Smooth muscle cell (in vitro differentiated cells): ENCODE measurements around the gene PAAF1. TPM values are rescaled to one million over a fixed set of nuclear protein-coding genes. Genes with fewer than 3 reads are reported as not detected.

ENCODE experiments used
- DNase-seq: peaks from one replicate; lab custom pipeline; 2025; ENCODE audit not compliant: unreplicated experiment; lab: John Stamatoyannopoulos, UW
- H2AFZ ChIP-seq: fragments of 200-600 bp; sonication (generic); 2 replicates; pipeline ENCODE4 v1.6.0; 2016; ENCODE audit warnings: antibody characterized with exemption, low read depth, mild to moderate bottlenecking
- H3F3A ChIP-seq: fragments of 200-600 bp; sonication (generic); 2 replicates; pipeline ENCODE4 v1.6.0; 2017; ENCODE audit warnings: antibody characterized with exemption, low read depth
- H3K27ac ChIP-seq: fragments of 200-600 bp; sonication (generic); 2 replicates; pipeline ENCODE4 v1.5.1; 2016; ENCODE audit warnings: low read depth, mild to moderate bottlenecking
- H3K27me3 ChIP-seq: fragments of 200-600 bp; sonication (generic); 2 replicates; pipeline ENCODE4 v1.6.1; 2016; ENCODE audit warnings: low read depth, mild to moderate bottlenecking
- H3K36me3 ChIP-seq: fragments of 200-600 bp; sonication (generic); 2 replicates; pipeline ENCODE4 v1.5.1; 2016; ENCODE audit warnings: low read depth
- H3K4me1 ChIP-seq: fragments of 200-600 bp; sonication (generic); 2 replicates; pipeline ENCODE4 v1.5.1; 2016; ENCODE audit warnings: low read depth
- H3K4me2 ChIP-seq: fragments of 200-600 bp; sonication (generic); 2 replicates; pipeline ENCODE4 v1.6.0; 2016; ENCODE audit warnings: mild to moderate bottlenecking
- H3K4me3 ChIP-seq: fragments of 200-600 bp; sonication (generic); 2 replicates; pipeline ENCODE4 v1.5.1; 2016; ENCODE audit warnings: mild to moderate bottlenecking
- H3K79me2 ChIP-seq: fragments of 200-600 bp; sonication (generic); 2 replicates; pipeline ENCODE4 v1.6.0; 2016; ENCODE audit warnings: low read depth, mild to moderate bottlenecking
- H3K9ac ChIP-seq: fragments of 200-600 bp; sonication (generic); 2 replicates; pipeline ENCODE4 v1.6.0; 2016; ENCODE audit warnings: low read depth
- H3K9me3 ChIP-seq: fragments of 200-600 bp; sonication (generic); replicated peaks from 2 replicates; pipeline ENCODE4 v1.5.1; 2016; ENCODE audit warnings: low read depth
- H4K20me1 ChIP-seq: fragments of 200-600 bp; sonication (generic); 2 replicates; pipeline ENCODE4 v1.6.0; 2016; ENCODE audit warnings: low read depth
- CTCF ChIP-seq: fragments of 200-600 bp; sonication (generic); IDR thresholded peaks from 2 replicates; pipeline ENCODE4 v1.5.1; 2017; ENCODE audit warnings: borderline replicate concordance, mild to moderate bottlenecking, antibody characterized with exemption; ENCODE audit not compliant: insufficient read depth, poor library complexity, severe bottlenecking
- WGBS: methylation state at CpG from one replicate; pipeline ENCODE4 v1.1.7; 2016; ENCODE audit warnings: low lambda C conversion rate; 5-methylcytosine and 5-hydroxymethylcytosine counted together
- polyA plus RNA-seq: library from polyadenylated mRNA; unstranded; fragments of >200 nt; fragmentation: Nextera tagmentation; extraction: Ambion mirVana; gene quantifications from 2 replicates; pipeline ENCODE4 v1.2.1, GENCODE V29; 2016
- total RNA-seq: library from RNA; depleted of rRNA; stranded (reverse); fragments of >200 nt; gene quantifications from 2 replicates; pipeline ENCODE4 v1.2.3, GENCODE V29; 2014

PAAF1 gene
- total and polyA plus RNA-seq, 2 experiments from 2014 or later, result 10.8 to 34.9 TPM

- TF ChIP-seq CTCF, result no peak
- no peaks in the 10 kb centered on the region for H3K9me3 ChIP-seq
- no peaks in the 10 kb centered on the region for H3K27me3 ChIP-seq
- H3K4me2 ChIP-seq, result no peak overlapping the region
- no peak overlapping the region for H2AFZ ChIP-seq
- WGBS, result 65% methylated on average over 1 of the region's 1 CpG
- no peak overlapping the region for H3K4me3 ChIP-seq
- no peak for DNase-seq
- no peaks in the 10 kb centered on the region for H3K79me2 ChIP-seq
- no peaks in the 10 kb centered on the region for H3F3A ChIP-seq
- no peaks in the 10 kb centered on the region for H4K20me1 ChIP-seq
- H3K36me3 ChIP-seq, result no peaks in the 10 kb centered on the region
- H3K9ac ChIP-seq, result no peak overlapping the region
- H3K27ac ChIP-seq, result no peak overlapping the region
- H3K4me1 ChIP-seq, result no peaks in the 10 kb centered on the region
These were observed 22.1 kb upstream of the PAAF1 start for GRCh38 chr11:73854680-73855079.

- H3K27ac ChIP-seq, result no peak overlapping the region
These were observed 20.7 kb upstream of the PAAF1 start for GRCh38 chr11:73856031-73856567.

GRCh38 chr11:73859671-73860070, 17.1 kb upstream of the PAAF1 start:
- H3K79me2 ChIP-seq, result no peaks in the 10 kb centered on the region
- no peak overlapping the region for H2AFZ ChIP-seq
- no peak for TF ChIP-seq CTCF
- no peaks in the 10 kb centered on the region for H3K9me3 ChIP-seq
- H3F3A ChIP-seq, result no peaks in the 10 kb centered on the region
- H3K4me3 ChIP-seq, result no peak overlapping the region
- no peaks in the 10 kb centered on the region for H3K4me1 ChIP-seq
- no peak overlapping the region for H3K9ac ChIP-seq
- no peak overlapping the region for H3K27ac ChIP-seq
- no peaks in the 10 kb centered on the region for H3K27me3 ChIP-seq
- no peaks in the 10 kb centered on the region for H3K36me3 ChIP-seq
- no peak for DNase-seq
- 93% methylated on average over 2 of the region's 2 CpGs for WGBS
- no peaks in the 10 kb centered on the region for H4K20me1 ChIP-seq
- H3K4me2 ChIP-seq, result no peak overlapping the region

More at GRCh38 chr11:73856031-73856567, 20.7 kb upstream of the PAAF1 start:
- Histone ChIP-seq H4K20me1 (no peaks in the 10 kb centered on the region), H2AFZ (no peak overlapping the region), H3K9ac (no peak overlapping the region), H3K4me2 (no peak overlapping the region), H3K4me3 (no peak overlapping the region), H3F3A (no peaks in the 10 kb centered on the region), H3K9me3 (no peaks in the 10 kb centered on the region), H3K36me3 (no peaks in the 10 kb centered on the region), H3K4me1 (no peaks in the 10 kb centered on the region), H3K79me2 (no peaks in the 10 kb centered on the region), H3K27me3 (no peaks in the 10 kb centered on the region)
- WGBS, result 100% methylated on average over 1 of the region's 1 CpG
- no peak for TF ChIP-seq CTCF
- DNase-seq, result no peak

- H3K9me3 ChIP-seq, result no peaks in the 10 kb centered on the region
- H3K4me1 ChIP-seq, result no peaks in the 10 kb centered on the region
- no peaks in the 10 kb centered on the region for H4K20me1 ChIP-seq
- H3K79me2 ChIP-seq, result no peaks in the 10 kb centered on the region
- WGBS, result 87% methylated on average over 2 of the region's 2 CpGs
- H3F3A ChIP-seq, result no peaks in the 10 kb centered on the region
- no peak for TF ChIP-seq CTCF
- H3K9ac ChIP-seq, result no peak overlapping the region
- H3K4me3 ChIP-seq, result no peak overlapping the region
- no peak overlapping the region for H3K4me2 ChIP-seq
- H2AFZ ChIP-seq, result no peak overlapping the region
- no peaks in the 10 kb centered on the region for H3K36me3 ChIP-seq
- DNase-seq, result no peak
- no peaks in the 10 kb centered on the region for H3K27me3 ChIP-seq
- H3K27ac ChIP-seq, result no peak overlapping the region
These were observed 16.6 kb upstream of the PAAF1 start for GRCh38 chr11:73860202-73860601.
